Stimulated activated naive CD4-positive, alpha-beta T cell treated with Interleukin-2 at 50 U/mL for 16 hours (primary cell): Measurements from ENCODE around the gene TBC1D16.
A peak's percentile ranks its signal among the peaks of the same experiment; 100 is the strongest.
"Not testable (repeated sequence)": the region's sequence is repeated elsewhere in the genome, so short reads cannot be mapped to it uniquely, and the experiment has no call there.

ENCODE experiments used
- DNase-seq: peaks from one replicate; lab custom pipeline; 2025; lab: John Stamatoyannopoulos, UW

The TBC1D16 gene

DNA sequence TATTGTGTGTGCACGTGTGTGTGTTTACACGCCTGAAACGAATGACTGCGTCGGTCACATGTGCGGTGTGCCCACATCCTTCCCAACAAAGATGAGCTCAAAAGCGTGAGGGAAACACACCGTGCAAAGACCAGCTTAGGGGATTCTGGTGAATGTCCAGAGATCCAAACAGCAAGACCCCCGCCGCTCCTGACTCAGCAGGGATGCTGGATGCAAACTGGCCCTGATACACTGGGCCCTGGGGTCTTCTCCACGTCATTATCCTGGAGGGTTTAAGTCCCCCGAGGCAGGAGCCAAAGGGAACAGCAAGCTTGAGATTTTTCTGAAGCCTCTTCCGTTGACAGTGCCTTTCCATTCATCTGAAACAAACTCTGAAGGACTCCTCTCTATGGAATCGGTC is 59.2 kb downstream of the TBC1D16 start:
- no peak for DNase-seq

GRCh38 chr17:79975498-79976134 is 60.1 kb downstream of the TBC1D16 start:
- no peak for DNase-seq

DNA sequence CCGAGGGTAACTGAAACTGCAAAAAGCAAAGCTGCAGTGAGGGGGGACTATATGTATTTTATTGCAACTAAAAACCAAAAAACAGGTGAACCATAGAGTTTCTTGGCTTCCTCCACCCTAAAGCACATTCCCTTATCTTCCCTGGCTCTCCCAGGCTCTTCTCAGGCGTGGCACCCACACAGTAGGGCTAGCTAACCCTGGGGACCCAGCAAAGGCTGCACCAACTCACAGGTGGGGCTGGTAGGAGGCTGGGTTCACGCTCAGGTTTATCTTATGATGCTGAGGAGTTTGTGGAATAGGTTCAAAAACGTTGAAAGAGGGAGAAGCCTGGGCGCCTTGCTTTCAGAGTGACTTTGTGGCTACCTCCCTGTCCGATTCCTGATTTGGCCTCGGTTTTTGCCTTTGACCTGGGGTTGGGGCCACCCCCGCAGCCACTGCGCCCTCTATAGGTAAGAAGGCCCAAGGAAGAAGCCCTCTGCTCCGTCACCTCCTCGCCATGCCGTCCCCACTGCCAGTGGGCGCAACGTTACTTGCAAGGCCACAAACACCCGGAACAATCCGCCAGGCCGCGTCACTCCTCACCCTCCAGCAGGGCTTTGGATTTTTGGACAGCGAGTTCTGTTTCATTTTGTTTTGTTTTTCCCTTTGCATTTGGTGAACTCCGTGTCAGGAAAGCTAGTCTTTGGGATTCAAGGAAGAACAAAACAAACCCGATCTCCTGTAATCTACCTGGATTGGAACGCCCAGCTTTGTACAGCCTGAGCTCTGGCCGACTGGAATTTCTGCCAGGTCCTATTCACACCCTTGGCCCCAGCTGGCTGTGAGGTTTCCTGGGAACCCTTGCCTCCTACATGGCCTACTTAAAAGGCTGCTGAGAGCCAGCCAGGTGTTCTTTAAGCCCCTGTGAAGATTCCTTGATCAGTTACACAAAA is 60.8 kb downstream of the TBC1D16 start:
- DNase-seq, result no peak

DNA sequence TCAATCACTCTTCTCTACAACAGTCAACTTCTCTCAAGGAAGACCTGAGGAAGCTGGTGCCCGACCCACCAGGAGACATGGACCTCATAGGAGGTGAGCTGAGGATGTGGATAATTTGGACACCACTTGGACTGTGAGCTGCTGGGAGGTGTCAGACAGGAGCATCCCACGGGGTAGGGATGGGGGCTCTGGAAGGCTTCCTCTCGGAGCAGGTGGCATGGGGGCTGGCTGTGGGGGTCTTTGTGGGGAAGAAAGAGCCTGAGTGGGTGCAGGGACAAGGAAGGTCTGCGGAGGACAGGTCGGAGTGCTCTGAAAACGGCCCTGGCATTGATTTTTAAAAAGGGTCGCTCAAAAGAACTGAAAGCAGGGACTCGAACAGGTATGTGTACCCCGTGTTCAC is 64.0 kb downstream of the TBC1D16 start:
- no peak for DNase-seq

DNA sequence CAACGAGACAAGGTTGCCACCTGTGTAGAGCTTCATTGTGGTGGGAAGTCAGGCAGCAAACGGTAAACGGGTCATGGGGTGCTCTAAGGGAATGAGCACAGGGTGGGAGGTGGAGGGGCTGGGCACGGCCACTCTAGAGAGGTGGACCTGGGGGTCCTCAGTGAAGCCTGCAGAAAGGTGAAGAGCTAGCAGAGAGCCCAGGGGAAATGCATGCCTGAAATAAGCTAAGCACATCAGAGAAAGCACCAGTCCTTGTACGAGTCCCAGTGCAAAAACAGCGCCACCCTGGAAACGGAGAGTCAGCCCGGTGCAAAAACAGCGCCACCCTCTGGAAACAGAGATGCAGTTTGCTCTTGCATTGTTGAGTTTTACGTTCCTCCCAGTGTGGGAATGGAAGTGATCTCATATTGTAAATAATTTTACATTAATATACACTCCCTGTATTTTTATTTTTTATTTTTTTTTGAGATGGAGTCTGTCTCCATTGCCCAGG is 65.0 kb downstream of the TBC1D16 start:
- peak; percentile 16 for DNase-seq

DNA sequence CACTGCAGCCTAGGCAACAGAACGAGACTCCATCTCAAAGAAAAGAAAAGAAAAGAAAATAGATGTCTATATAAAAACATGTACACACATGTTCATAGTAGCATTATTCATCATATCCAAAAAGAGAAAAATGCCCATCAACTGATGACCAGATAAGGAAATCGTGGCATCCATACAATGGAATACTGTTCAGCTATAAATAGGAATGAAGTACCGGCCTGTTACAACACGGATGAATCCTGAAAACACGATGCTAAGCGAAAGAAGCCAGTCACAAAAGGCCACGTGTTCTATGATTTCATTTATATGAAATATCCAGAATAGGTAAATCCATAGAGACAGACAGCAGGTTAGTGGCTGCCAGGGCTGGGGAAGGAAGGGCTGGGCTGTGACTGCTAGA is 65.8 kb downstream of the TBC1D16 start:
- DNase-seq, result no peak

DNA sequence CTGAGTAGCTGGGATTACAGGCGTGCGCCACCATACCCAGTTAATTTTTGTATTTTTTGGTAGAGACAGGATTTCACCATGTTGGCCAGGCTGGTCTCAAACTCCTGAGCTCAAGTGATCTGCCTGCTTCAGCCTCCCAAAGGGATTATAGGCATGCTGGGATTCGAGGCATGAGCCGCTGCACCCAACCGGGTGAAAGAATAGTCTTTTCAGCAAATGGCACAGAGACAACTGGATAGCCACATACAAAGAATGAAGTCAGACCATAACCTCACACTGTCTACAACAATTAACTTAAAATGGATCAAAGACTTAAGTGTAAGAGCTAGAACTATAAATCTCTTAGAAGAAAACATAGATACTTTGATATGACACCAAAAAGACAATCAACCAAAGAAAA is 67.6 kb downstream of the TBC1D16 start:
- DNase-seq, result no peak

GRCh38 chr17:79966681-79967080 is 69.0 kb downstream of the TBC1D16 start:
- DNase-seq, result no peak

GRCh38 chr17:79965806-79966205 is 69.9 kb downstream of the TBC1D16 start:
- no peak for DNase-seq

DNA sequence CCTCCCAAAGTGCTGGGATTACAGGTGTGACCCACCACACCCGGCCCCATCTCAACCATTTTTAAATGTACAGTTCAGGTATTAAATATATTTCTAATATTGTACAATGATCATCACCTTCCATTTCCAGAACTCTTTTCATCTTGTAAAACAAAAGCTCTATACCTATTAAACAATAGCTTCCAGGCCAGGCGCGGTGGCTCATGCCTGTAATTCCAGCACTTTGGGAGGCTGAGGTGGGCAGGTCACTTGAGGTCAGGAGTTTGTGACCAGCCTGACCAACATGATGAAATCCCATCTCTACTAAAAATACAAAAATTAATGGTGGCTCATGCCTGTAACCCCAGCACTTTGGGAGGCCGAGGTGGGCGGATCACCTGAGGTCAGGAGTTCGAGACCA is 73.2 kb downstream of the TBC1D16 start:
- DNase-seq, result not testable (repeated sequence)

GRCh38 chr17:79961567-79961966 is 74.1 kb downstream of the TBC1D16 start:
- DNase-seq, result not testable (repeated sequence)

DNA sequence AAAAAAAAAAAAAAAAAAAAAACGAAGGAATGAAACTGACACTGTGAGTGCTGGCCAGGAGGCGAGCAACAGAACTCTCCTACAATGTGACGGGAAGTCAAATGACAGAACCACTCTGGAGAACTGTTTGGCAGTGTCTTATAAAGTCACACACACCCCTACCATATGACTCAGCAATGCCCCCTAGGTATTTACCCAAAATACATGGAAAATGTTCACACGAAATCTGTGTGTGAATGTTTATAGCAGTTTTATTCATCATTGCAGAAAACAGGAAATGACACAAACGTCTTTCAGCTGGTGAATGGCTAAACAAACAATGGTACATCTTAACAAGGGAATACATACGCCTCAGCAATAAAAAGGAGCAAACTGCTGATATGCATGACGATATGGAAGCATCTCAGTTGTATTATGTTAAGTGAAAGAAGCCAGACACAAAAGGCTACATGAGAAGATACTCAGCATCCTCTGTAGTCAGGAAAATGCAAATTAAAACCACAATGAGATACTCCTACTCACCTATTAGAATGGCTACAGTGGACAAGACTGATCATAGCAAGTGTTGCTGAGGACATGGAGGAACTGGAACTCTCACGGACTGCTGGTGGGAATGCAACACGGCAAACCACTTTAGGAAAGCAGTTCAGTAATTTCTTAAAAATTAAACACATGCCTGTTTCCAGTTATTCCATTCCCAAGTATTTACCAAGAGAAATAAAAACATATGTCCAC is 74.7 kb downstream of the TBC1D16 start:
- no peak for DNase-seq

GRCh38 chr17:79959042-79959441 is 76.6 kb downstream of the TBC1D16 start:
- DNase-seq, result no peak

DNA sequence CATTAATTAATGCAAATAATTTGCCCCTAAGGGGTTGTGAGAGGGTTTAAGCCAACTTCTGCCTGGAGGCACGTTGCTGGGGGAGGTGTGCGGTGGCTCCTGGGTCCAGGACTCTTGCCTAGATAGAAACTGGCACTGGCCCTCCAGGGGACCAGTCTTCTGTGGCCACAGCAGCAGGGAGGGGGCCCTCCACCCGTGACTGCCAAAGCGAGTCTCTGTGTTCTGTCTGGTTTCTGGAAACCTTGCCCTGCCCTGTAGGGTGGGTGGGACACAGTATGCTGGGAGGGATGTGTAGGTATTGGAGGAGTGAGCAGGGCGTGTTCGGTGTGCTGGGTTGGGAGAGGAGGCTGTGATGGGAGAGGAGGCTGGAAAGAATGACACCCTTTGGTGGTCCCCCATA is 78.8 kb downstream of the TBC1D16 start:
- no peak for DNase-seq

GRCh38 chr17:79956441-79956735 is 79.3 kb downstream of the TBC1D16 start:
- DNase-seq, result not testable (repeated sequence)

DNA sequence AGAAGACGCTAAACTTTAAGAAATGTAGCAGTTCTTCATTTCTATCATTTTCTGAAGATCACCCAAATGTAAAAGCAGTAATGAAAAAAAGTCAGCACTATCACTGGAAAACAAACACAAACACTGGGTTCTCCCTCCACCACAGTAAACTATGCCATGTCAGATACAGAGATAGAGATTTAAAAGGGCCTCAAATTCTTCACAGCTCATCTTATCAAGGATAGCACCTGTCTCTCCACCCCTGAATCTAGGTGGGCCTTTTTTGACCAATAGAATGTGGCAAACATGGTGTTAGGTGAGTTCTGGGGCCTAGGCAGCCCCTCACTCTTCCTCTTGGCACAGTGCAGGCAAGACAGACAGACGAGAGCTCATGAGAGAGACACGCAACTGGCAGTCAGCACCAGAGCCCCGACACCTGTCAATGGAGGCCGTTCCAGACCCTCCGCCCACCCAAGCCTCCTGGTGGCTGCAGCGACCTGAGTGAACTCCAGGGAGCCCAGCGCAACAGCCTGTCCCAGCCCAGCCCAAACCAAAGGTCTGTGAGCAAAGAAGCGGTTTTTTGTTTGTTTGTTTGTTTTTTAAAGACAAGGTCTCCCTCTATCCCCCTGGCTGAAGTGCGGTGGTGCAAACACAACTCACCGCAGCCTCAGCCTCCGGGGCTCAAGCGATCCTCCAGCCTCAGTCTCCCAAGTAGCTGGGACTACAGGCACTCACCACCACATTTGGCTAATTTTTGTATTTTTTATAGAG is 79.8 kb downstream of the TBC1D16 start:
- DNase-seq, result no peak

- no peak for DNase-seq
These were observed 80.5 kb downstream of the TBC1D16 start for GRCh38 chr17:79955167-79955549.

GRCh38 chr17:79954281-79955166 is 81.1 kb downstream of the TBC1D16 start:
- DNase-seq, result no peak

DNA sequence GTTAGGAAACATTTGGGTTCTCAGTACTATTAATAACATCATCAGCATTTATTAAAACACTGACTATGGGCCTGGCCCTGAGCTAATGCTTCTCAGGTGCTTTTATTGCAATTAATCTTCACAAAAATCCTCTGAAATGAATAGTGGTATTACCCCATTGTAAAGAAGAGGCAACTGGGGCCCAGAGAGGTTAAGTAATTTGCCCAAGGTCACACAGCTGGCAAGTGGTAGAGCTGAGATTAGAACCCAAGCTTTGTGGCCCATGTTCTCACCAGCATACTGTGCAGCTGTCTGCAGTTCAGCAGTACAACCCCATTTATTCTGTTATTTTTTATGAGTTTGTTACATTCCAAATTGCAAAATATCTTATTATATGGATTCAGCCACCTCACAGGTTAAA is 82.3 kb downstream of the TBC1D16 start:
- no peak for DNase-seq

DNA sequence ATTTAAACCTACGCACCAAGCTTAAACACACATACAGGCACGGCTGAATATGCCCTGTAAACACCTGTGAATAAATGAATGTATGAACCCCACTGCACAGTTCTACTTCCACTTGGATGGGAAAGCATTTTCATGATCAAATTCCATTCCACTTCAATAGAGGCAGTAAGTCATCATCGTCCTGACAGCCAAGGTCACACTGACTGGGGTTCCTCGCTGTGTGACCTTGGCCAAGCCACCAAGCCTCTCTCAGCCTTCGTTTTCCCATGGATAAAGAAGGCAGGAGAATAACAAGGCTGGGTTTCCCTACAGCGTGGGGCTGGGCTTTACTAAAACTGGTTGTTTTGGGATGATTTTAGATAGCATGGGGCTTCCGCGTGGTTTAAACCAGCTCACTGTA is 82.8 kb downstream of the TBC1D16 start:
- DNase-seq, result no peak

DNA sequence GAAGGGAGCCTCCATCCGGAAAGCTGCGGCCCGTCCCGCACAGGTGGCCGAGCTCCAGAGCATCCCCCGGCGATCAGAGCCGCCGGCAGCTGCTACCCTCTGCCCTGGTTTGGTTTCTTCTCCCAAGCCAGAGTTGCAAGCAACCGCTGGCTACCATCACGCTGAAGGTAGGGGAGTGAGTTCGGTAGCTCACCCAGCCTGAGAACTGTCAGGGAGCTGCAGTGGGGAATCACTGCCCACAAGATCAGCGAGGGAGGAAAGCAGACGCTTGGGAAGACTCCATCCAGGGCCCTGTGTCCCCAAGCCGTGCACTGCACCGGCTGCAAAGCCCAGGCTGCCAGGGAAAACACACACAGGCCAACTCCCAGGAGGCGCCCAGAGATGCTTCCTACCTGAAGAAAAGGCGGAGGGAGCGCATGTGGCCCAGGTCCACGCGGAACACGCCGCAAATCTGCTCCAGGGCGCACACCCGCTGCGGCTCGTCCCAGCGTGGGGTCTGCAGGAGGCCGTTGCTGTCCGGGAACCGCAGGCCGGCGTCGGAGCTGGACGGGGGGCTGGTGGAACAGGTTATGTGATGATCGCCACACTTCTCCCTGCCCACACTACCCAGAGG is 83.3 kb downstream of the TBC1D16 start:
- DNase-seq, result no peak
